Measurements from ENCODE around the gene BNIPL. TPM values are rescaled to one million over a fixed set of nuclear protein-coding genes. Genes with fewer than 3 reads are reported as not detected.

Gene BNIPL
- total RNA-seq, 2 experiments from 2014 or later = 0.30 to 0.42 TPM

- Histone ChIP-seq H3K27ac (ENCODE audit: low read depth in 1 of 2, low read length in 2 of 2) (no peak overlapping the region), H3K36me3 (ENCODE audit: insufficient read depth, low read length) (peaks cover 20% of the 10 kb centered on the region), H3K4me3 (ENCODE audit: low read length) (no peak overlapping the region), H3K4me1 (ENCODE audit: insufficient read depth, low read length) (peaks cover 68% of the 10 kb centered on the region), H3K9me3 (ENCODE audit: control insufficient read depth in 1 of 2, insufficient read depth in 1 of 2, low read length in 2 of 2) (no peaks in the 10 kb centered on the region), H3K27me3 (ENCODE audit: control insufficient read depth in 1 of 2, insufficient read depth in 2 of 2, low read length in 2 of 2) (no peaks in the 10 kb centered on the region)
- Mint-ChIP-seq H3K4me1 (ENCODE audit: low read depth) (peaks cover 83% of the 10 kb centered on the region), H3K27me3 (no peaks in the 10 kb centered on the region), H3K9me3 (no peaks in the 10 kb centered on the region), H3K27ac (peak overlapping the region; percentile 98), H3K36me3 (ENCODE audit: low read depth) (peaks cover 52% of the 10 kb centered on the region), H3K4me3 (peak overlapping the region; percentile 59)
- TF ChIP-seq CTCF (IDR thresholded peaks at IDR 0.05) = no peak
- DNase-seq = no peak
- no peak for ATAC-seq (ENCODE audit: poor library complexity)
- CTCF ChIA-PET = interaction anchor here (1.4 to 2.0 kb wide), 2 partner anchors 14 to 61 kb away, joined by 5 to 14 read pairs; partner anchors contain the start of gene GABPB2
- intact Hi-C loops (cut with DNase I, micrococcal nuclease) = loop anchor here in 1 of 2 experiments (10.0 kb wide), 1 partner anchor 244 kb away; the partner anchor contains the start of gene PSMD4
- POLR2A ChIA-PET = no interaction called here
These were observed 26.1 kb upstream of the BNIPL start for GRCh38 chr1:151010346-151010726.

GRCh38 chr1:151011154-151011850 is 25.1 kb upstream of the BNIPL start:
- DNase-seq (peak in 1 of 14 experiments; percentile 9), ATAC-seq (ENCODE audit: poor library complexity) (no peak)
- intact Hi-C loops (cut with DNase I, micrococcal nuclease) = loop anchor here in 1 of 2 experiments (10.0 kb wide), 1 partner anchor 243 kb away; the partner anchor contains the start of gene PSMD4
- H3K4me1 ChIP-seq (ENCODE audit: insufficient read depth, low read length) = peaks cover 59% of the 10 kb centered on the region
- H3K27ac Mint-ChIP-seq = peak overlapping the region; percentile 75
- no peak overlapping the region for H3K27ac ChIP-seq (ENCODE audit: low read depth in 1 of 2, low read length in 2 of 2)
- H3K4me3 Mint-ChIP-seq = peak overlapping the region; percentile 54
- H3K36me3 ChIP-seq (ENCODE audit: insufficient read depth, low read length) = peaks cover 20% of the 10 kb centered on the region
- H3K36me3 Mint-ChIP-seq (ENCODE audit: low read depth) = peaks cover 42% of the 10 kb centered on the region
- no peaks in the 10 kb centered on the region for H3K27me3 ChIP-seq (ENCODE audit: control insufficient read depth in 1 of 2, insufficient read depth in 2 of 2, low read length in 2 of 2)
- no peak for TF ChIP-seq CTCF (IDR thresholded peaks at IDR 0.05)
- H3K27me3 Mint-ChIP-seq = no peaks in the 10 kb centered on the region
- no peak overlapping the region for H3K4me3 ChIP-seq (ENCODE audit: low read length)
- CTCF ChIA-PET = interaction anchor here (1.5 to 2.0 kb wide), 2 partner anchors 13 to 60 kb away, joined by 4 to 14 read pairs; partner anchors contain the start of gene GABPB2
- no peaks in the 10 kb centered on the region for H3K9me3 ChIP-seq (ENCODE audit: control insufficient read depth in 1 of 2, insufficient read depth in 1 of 2, low read length in 2 of 2)
- H3K9me3 Mint-ChIP-seq = no peaks in the 10 kb centered on the region
- H3K4me1 Mint-ChIP-seq (ENCODE audit: low read depth) = peaks cover 74% of the 10 kb centered on the region
- POLR2A ChIA-PET = interaction anchor here (1.0 to 1.3 kb wide), 3 partner anchors 13 to 179 kb away, joined by 3 to 5 read pairs (median 3); partner anchors contain the start of gene VPS72

- no peaks in the 10 kb centered on the region for H3K27me3 Mint-ChIP-seq
- H3K4me1 Mint-ChIP-seq (ENCODE audit: low read depth) = peaks cover 58% of the 10 kb centered on the region
- DNase-seq = no peak
- Histone ChIP-seq H3K4me1 (ENCODE audit: insufficient read depth, low read length) (peaks cover 43% of the 10 kb centered on the region), H3K27ac (ENCODE audit: low read depth in 1 of 2, low read length in 2 of 2) (no peak overlapping the region), H3K27me3 (ENCODE audit: control insufficient read depth in 1 of 2, insufficient read depth in 2 of 2, low read length in 2 of 2) (no peaks in the 10 kb centered on the region), H3K4me3 (ENCODE audit: low read length) (no peak overlapping the region), H3K36me3 (ENCODE audit: insufficient read depth, low read length) (peaks cover 30% of the 10 kb centered on the region), H3K9me3 (ENCODE audit: control insufficient read depth in 1 of 2, insufficient read depth in 1 of 2, low read length in 2 of 2) (no peaks in the 10 kb centered on the region)
- ChIA-PET CTCF (interaction anchor here (1.1 to 1.5 kb wide), 3 partner anchors 12 to 58 kb away, joined by 3 to 4 read pairs (median 3); partner anchors contain the start of genes CDC42SE1 and GABPB2), POLR2A (interaction anchor here (1.2 to 1.3 kb wide), 2 partner anchors 11 to 177 kb away, joined by 3 to 5 read pairs; partner anchors contain the start of gene VPS72)
- no peak overlapping the region for H3K27ac Mint-ChIP-seq
- TF ChIP-seq CTCF (IDR thresholded peaks at IDR 0.05) = no peak
- intact Hi-C loops (cut with DNase I, micrococcal nuclease) = loop anchor here in 1 of 2 experiments (10.0 kb wide), 1 partner anchor 242 kb away; the partner anchor contains the start of gene PSMD4
- no peak for ATAC-seq (ENCODE audit: poor library complexity)
- H3K36me3 Mint-ChIP-seq (ENCODE audit: low read depth) = peaks cover 44% of the 10 kb centered on the region
- peak overlapping the region; percentile 1 for H3K4me3 Mint-ChIP-seq
- no peaks in the 10 kb centered on the region for H3K9me3 Mint-ChIP-seq
These were observed 23.5 kb upstream of the BNIPL start for GRCh38 chr1:151012684-151013471.

Measured in CD4-positive, alpha-beta T cell (primary cell).